ENCODE results near the gene OCRL.

DNA sequence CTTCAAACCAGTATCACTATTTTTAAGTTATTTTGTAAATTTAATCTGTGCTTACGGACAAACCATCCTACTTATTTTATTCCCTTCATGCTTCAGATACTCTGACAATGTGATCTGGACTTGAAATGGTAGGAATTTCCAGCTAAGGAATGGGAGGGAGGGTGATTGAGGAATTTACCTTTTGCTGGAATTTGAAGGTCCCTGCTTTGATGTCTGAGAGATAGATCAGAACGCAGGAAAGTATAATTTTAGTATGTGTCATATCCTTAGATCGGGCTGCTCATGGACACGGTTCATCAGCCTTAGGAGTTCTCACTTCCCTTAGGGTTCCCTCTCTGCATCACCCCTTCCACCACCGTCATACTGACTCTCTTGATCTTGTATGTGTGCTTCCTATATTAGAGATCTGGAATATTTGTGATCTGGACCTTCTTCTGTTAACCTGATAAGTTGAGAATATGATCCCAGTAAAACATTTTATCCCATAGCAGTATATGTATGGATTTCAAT, 16.8 kb downstream of the OCRL start:
- TF ChIP-seq CTCF (IDR thresholded peaks at IDR 0.05) (no peak), POLR2A (IDR thresholded peaks at IDR 0.05) (no peak)

Measured in testis (tissue), 2 donors.